Activated effector memory CD4-positive, alpha-beta T cell treated with anti-CD3 and anti-CD28 coated beads, Interleukin-2, amount 50 U/mL, for 16 hours (primary cell): ENCODE results near the gene CNIH4.
"Not testable (repeated sequence)": the region's sequence is repeated elsewhere in the genome, so short reads cannot be mapped to it uniquely, and the experiment has no call there.

Source experiments
- DNase-seq: peaks from one replicate; pipeline ENCODE4 v3.0.0-alpha.2; 2020

The CNIH4 gene

GRCh38 chr1:224356685-224357625 is at the start of gene CNIH4:
TSS of gene CNIH4 (plus strand) at chr1:224356879. CDS start at chr1:224356925, 46 bp downstream.
- DNase-seq: peak; percentile 96

GRCh38 chr1:224308064-224308463 is 48.6 kb upstream of the CNIH4 start:
- no peak for DNase-seq

GRCh38 chr1:224311503-224311902 is 45.2 kb upstream of the CNIH4 start:
- not testable (repeated sequence) for DNase-seq

GRCh38 chr1:224312025-224312424 is 44.7 kb upstream of the CNIH4 start:
- no peak for DNase-seq

GRCh38 chr1:224317383-224318045 is 39.2 kb upstream of the CNIH4 start:
- no peak for DNase-seq

- no peak for DNase-seq
These were observed 35.0 kb upstream of the CNIH4 start for GRCh38 chr1:224321706-224322105.

GRCh38 chr1:224325959-224326358 is 30.7 kb upstream of the CNIH4 start:
- DNase-seq: no peak

GRCh38 chr1:224328644-224329043 is 28.0 kb upstream of the CNIH4 start:
- no peak for DNase-seq

- no peak for DNase-seq
These were observed 27.2 kb upstream of the CNIH4 start for GRCh38 chr1:224329484-224329841.

- peak; percentile 92 for DNase-seq
These were observed 26.6 kb upstream of the CNIH4 start, which contains the start of gene NVL for GRCh38 chr1:224329842-224330753. TSS of gene NVL (minus strand) at chr1:224330172. CDS start at chr1:224330127, 45 bp downstream.

GRCh38 chr1:224331326-224331725 is 25.4 kb upstream of the CNIH4 start:
- no peak for DNase-seq

GRCh38 chr1:224331824-224332223 is 24.9 kb upstream of the CNIH4 start:
- no peak for DNase-seq

- no peak for DNase-seq
These were observed 23.3 kb upstream of the CNIH4 start for GRCh38 chr1:224333309-224333926.

GRCh38 chr1:224333939-224334786 is 22.5 kb upstream of the CNIH4 start:
- no peak for DNase-seq

GRCh38 chr1:224338150-224338838 is 18.4 kb upstream of the CNIH4 start:
- DNase-seq: no peak

- no peak for DNase-seq
These were observed 17.1 kb upstream of the CNIH4 start for GRCh38 chr1:224339442-224340033.

GRCh38 chr1:224340453-224341384 is 16.0 kb upstream of the CNIH4 start:
- DNase-seq: peak; percentile 76

GRCh38 chr1:224343679-224344078 is 13.0 kb upstream of the CNIH4 start:
- no peak for DNase-seq

GRCh38 chr1:224348137-224348536 is 8.5 kb upstream of the CNIH4 start:
- no peak for DNase-seq
